ENCODE results near the gene WNT6. TPM values are rescaled to one million over a fixed set of nuclear protein-coding genes. Genes with fewer than 3 reads are reported as not detected.

WNT6 gene
- total RNA-seq, 1 experiment from 2014 or later: 0.21 TPM

GRCh38 chr2:218893349-218894150, 33.9 kb downstream of the WNT6 start:
- DNase-seq (ENCODE audit: low spot score): no peak

DNA sequence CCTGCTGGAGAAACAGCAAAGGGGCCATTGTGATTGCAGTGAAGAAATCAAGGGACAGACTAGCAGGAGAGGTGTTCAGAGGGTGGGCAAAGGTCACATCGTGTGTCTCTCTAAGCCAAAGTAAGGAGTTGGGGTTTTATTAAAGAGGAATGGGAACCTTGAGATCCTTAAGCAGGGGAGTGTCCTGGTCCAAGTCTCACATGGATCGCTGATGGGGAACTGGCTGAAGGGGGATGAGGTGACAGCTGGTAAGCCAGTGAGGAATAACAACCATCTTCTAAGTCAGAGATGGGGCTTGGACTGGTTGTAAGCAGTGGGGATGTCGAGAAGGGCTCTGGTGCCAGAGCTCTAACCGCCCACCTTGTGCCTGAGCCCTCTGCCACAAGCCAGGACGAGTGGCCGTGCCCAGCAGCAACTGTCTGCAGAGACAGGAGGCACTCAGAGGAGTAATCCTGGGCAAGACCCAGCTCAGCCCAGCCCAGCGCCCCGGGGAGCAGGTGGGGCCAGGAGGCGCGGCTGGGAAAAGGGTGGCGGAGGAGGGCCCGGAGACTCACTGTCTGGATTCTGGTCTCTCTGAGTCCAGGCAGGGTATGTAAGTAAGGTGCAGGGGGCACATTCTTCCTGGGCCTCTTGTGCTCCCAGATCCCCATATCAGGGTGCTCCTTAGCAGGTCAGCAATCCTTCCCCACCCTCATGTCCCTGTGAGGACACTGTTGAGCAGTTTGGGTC, 34.7 kb downstream of the WNT6 start:
- no peak for DNase-seq (ENCODE audit: low spot score)

DNA sequence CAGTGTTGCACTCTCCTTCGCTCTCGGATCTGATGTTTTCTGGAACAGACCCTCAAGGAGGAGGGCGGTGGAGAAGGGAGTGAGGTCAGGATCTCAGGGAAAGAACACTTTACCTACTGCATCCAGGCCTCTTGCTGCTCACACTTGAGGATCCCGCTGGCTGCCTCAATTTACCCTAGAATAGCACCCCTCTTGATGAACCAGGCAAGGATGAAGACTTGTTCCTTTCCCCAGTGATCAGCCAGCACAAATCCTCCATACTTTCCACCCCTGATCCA, 35.2 kb downstream of the WNT6 start:
- no peak for DNase-seq (ENCODE audit: low spot score)

DNA sequence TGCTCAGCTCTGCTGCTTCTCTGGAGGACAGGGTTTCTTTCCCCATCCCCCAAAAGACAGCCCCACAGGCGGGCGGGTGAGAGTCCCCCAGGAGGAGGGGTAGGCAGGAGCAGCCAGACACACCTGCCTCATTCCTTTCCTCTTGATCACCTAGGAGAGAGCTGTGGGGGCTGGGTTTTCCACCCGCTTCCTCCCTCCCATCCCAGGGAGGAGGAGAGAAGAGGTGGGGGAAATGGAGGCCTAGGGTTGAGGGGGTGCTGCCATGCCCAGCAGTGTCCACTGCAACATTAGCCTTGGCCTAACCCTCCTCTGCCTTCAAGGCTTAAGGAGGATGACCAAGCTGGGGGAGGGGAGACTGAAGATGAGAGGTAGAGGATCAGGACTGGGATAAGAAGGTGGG, 35.7 kb downstream of the WNT6 start:
- peak; percentile 4 for DNase-seq (ENCODE audit: low spot score)

GRCh38 chr2:218895759-218896500, 36.3 kb downstream of the WNT6 start:
- peak; percentile 11 for DNase-seq (ENCODE audit: low spot score)

GRCh38 chr2:218896501-218897393, 37.1 kb downstream of the WNT6 start:
- DNase-seq (ENCODE audit: low spot score): peak; percentile 50

- peak; percentile 2 for DNase-seq (ENCODE audit: low spot score)
Observed at GRCh38 chr2:218897394-218898108, 37.9 kb downstream of the WNT6 start.

GRCh38 chr2:218898109-218898878, 38.7 kb downstream of the WNT6 start:
- no peak for DNase-seq (ENCODE audit: low spot score)

DNA sequence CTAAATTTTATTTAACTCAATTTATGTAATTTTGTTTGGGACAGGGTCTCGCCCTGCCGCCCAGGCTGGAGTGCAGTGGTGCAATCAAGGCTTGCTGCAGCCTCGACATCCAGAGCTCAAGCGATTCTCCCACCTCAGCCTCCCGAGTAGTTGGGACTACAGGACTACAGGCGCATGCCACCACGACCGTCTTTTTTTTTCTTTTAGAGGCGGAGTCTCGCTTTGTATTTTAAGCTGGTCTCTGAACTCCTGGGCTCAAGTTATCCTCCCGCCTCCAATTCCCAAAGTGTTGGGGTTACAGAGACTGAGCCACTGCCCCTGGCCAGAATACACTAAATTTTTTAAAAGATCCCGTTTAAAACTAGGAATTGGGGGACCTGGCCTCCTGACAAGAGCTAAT, 39.5 kb downstream of the WNT6 start:
- DNase-seq (ENCODE audit: low spot score): no peak

GRCh38 chr2:218902427-218902826, 42.8 kb downstream of the WNT6 start:
- DNase-seq (ENCODE audit: low spot score): no peak

GRCh38 chr2:218904176-218904575, 44.6 kb downstream of the WNT6 start:
- no peak for DNase-seq (ENCODE audit: low spot score)

GRCh38 chr2:218908721-218909619, 49.4 kb downstream of the WNT6 start:
- peak; percentile 71 for DNase-seq (ENCODE audit: low spot score)

- no peak for DNase-seq (ENCODE audit: low spot score)
Observed at GRCh38 chr2:218910741-218911140, 51.1 kb downstream of the WNT6 start.

DNA sequence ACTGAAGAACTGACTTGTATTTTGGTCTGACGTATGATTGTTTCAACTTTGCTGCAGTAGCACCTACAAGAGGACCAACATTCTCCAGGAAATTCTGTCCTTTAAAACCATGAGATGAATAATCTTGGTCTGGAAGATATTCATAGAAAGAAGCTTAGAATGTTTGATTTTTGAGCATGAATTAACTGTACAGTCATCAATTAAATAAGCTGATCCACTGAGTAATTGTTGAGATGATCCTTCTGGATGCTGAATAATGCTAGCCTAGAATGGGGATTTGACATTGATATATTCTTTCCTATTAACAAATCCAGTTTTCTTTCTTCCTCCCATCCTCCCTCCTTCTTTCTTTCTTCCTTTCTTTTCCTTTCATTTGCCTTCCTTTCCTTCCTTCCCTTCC, 60.9 kb downstream of the WNT6 start:
- DNase-seq (ENCODE audit: low spot score): no peak

Other genes with a start within 250 kb of the WNT6 start
- gene ZNF142, start 200.2 kb upstream of the WNT6 start, total RNA-seq (2014; rRNA removed; shearing (Covaris generic)): 4.2 and 6.8 TPM in 2 replicates
- 15.9 and 28.1 TPM in 2 replicates for gene BCS1L, start 200.1 kb upstream of the WNT6 start, total RNA-seq (2014; rRNA removed; shearing (Covaris generic))
- 35.2 and 59.5 TPM in 2 replicates for gene RNF25, start 187.8 kb upstream of the WNT6 start, total RNA-seq (2014; rRNA removed; shearing (Covaris generic))
- 10.4 and 19.5 TPM in 2 replicates for gene STK36, start 187.7 kb upstream of the WNT6 start, total RNA-seq (2014; rRNA removed; shearing (Covaris generic))
- gene TTLL4, start 149.0 kb upstream of the WNT6 start, total RNA-seq (2014; rRNA removed; shearing (Covaris generic)): 17.0 and 19.5 TPM in 2 replicates
- 0.21 TPM in 1 of 2 replicates, not detected in the other for gene CYP27A1, start 77.7 kb upstream of the WNT6 start, total RNA-seq (2014; rRNA removed; shearing (Covaris generic))
- gene PRKAG3, start 28.0 kb upstream of the WNT6 start, total RNA-seq (2014; rRNA removed; shearing (Covaris generic)): not detected in 2 replicates
- 0.12 TPM in 1 of 2 replicates, not detected in the other for gene WNT10A, start 21.0 kb downstream of the WNT6 start, total RNA-seq (2014; rRNA removed; shearing (Covaris generic))
- 0.45 and 0.75 TPM in 2 replicates for gene CDK5R2, start 99.9 kb downstream of the WNT6 start, total RNA-seq (2014; rRNA removed; shearing (Covaris generic))
- gene FEV, start 125.4 kb downstream of the WNT6 start, total RNA-seq (2014; rRNA removed; shearing (Covaris generic)): not detected in 2 replicates
- gene CRYBA2, start 133.6 kb downstream of the WNT6 start, total RNA-seq (2014; rRNA removed; shearing (Covaris generic)): not detected in 2 replicates
- gene CFAP65, start 181.7 kb downstream of the WNT6 start, total RNA-seq (2014; rRNA removed; shearing (Covaris generic)): 0.10 TPM in 1 of 2 replicates, not detected in the other
- not detected in 2 replicates for gene IHH, start 201.1 kb downstream of the WNT6 start, total RNA-seq (2014; rRNA removed; shearing (Covaris generic))

Data from H4 (cell line).